Retinal pigment epithelial cell (primary cell): Measurements from ENCODE around the gene TMA16.

Experiments
- DNase-seq: peaks from one replicate; pipeline ENCODE4 v3.0.0-alpha.2; 2010; ENCODE audit warnings: low read depth
- H3K4me3 ChIP-seq: 2 replicates; pipeline ENCODE4 v1.5.1; 2011; ENCODE audit warnings: mild to moderate bottlenecking, low read length, control low read depth, moderate library complexity
- TF ChIP-seq, protein P1 (sequence below): conservative IDR thresholded peaks from 2 replicates; pipeline ENCODE4 v1.5.1; 2011; ENCODE audit warnings: low read depth, low read length, control low read depth, inconsistent platforms

The TMA16 gene

GRCh38 chr4:163566257-163566796 is 71.8 kb downstream of the TMA16 start:
- TF ChIP-seq, protein P1, sequence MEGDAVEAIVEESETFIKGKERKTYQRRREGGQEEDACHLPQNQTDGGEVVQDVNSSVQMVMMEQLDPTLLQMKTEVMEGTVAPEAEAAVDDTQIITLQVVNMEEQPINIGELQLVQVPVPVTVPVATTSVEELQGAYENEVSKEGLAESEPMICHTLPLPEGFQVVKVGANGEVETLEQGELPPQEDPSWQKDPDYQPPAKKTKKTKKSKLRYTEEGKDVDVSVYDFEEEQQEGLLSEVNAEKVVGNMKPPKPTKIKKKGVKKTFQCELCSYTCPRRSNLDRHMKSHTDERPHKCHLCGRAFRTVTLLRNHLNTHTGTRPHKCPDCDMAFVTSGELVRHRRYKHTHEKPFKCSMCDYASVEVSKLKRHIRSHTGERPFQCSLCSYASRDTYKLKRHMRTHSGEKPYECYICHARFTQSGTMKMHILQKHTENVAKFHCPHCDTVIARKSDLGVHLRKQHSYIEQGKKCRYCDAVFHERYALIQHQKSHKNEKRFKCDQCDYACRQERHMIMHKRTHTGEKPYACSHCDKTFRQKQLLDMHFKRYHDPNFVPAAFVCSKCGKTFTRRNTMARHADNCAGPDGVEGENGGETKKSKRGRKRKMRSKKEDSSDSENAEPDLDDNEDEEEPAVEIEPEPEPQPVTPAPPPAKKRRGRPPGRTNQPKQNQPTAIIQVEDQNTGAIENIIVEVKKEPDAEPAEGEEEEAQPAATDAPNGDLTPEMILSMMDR = no peak
- no peak for DNase-seq
- H3K4me3 ChIP-seq = no peak overlapping the region

DNA sequence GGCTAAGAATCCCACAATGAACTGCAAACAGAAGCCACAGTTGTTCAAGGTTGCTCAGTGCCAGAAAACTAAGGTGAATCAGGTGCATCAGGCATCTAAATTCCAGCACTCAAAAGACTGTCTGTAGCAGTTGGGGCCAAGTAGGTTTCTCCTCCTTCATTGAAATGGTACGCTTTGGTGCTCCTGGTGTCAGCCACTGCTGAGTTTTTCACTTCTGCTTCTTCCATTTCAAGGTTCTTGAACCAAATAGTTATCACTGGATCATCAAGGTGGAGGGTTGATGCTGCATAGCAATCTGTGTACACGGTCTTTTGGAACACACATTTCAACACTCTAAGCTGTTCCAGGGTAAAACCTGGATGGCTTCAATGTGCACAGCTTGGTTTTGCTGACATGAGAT is 74.4 kb downstream of the TMA16 start:
- DNase-seq = no peak
- H3K4me3 ChIP-seq = no peak overlapping the region
- TF ChIP-seq, protein P1 = no peak
